B cell (primary cell): ENCODE results near the gene RYK.
"Not testable (repeated sequence)": the region's sequence is repeated elsewhere in the genome, so short reads cannot be mapped to it uniquely, and the experiment has no call there.

Experiments
- CTCF ChIP-seq: fragments of 200-600 bp; IDR thresholded peaks from one replicate; pipeline ENCODE4 v1.8.0; 2022; ENCODE audit warnings: antibody characterized with exemption, mild to moderate bottlenecking
- EZH2 ChIP-seq: IDR thresholded peaks from 2 replicates; pipeline ENCODE4 v1.6.1; 2012; ENCODE audit warnings: borderline replicate concordance, low read depth, mild to moderate bottlenecking, moderate library complexity, low read length; ENCODE audit not compliant: insufficient read depth, poor library complexity, severe bottlenecking

GRCh38 chr3:134275110-134275509, 24.5 kb upstream of the RYK start:
- not testable (repeated sequence) for TF ChIP-seq CTCF, EZH2
